IPS-11a (cell line): ENCODE results near the gene SPSB1.

Experiments used
- H3K4me3 ChIP-seq: one replicate; pipeline ENCODE4 v1.5.1; 2013; ENCODE audit warnings: low read depth, low read length, control low read depth

Gene SPSB1

DNA sequence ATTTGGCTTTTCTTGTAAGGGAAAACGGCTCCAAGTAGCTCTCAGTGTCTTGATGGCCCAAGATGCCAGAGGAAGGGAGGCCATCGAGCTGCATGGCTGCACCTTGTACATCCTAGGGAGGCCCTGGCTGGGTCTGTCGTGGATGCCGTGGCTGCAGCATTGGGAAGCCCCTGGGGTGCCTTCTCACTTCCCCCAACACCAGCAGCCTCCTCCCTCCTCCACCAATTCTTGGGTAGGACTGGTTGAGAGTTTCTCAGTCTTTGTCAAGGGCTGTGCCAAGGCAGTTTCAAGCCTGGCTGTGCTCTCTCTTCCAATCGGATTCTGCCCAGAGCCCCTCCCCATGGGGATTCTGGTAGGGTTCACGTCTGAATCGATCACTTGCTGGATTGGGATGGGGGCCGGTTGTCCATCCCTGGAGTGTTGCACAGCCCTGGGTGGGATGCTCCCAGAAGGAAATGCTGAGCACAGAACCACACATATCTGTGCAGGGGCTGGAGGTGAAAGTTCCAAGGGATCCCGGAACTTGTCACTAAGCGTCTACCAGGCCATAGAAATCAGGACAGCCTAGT, 14.0 kb upstream of the SPSB1 start:
- H3K4me3 ChIP-seq, result no peak overlapping the region

DNA sequence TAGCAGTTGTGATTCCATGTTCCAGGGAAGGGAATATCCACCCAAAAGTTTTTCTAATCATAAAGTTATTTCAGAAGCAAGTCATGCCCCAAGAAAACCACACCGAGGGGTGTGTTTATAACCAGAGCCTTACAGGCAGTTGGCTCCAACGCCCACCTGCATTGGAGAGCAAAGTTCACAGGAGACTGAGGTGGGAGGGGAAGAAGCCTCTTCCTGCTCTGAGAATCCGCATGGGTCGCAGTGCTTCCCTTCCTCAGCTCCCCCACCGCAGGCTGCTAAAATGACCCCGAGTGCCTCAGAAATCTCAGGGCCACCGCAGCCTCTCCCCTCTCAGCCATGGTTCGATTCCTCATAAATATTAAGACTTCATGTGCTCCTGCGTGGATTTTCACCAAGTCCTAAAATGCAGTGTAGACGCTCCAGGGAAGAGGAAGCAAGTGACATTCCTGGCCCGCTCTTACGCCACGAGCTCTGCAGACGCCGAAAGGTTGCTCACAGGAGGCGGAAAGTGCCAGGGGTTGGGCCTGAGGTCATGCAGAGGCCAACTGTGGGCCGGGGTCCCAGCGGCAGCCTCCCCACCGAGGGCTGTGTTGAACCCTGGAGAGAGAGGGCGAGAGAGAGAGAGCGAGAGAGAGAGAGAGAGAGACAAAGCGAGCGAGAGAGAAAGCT, 13.4 kb upstream of the SPSB1 start:
- H3K4me3 ChIP-seq, result no peak overlapping the region

DNA sequence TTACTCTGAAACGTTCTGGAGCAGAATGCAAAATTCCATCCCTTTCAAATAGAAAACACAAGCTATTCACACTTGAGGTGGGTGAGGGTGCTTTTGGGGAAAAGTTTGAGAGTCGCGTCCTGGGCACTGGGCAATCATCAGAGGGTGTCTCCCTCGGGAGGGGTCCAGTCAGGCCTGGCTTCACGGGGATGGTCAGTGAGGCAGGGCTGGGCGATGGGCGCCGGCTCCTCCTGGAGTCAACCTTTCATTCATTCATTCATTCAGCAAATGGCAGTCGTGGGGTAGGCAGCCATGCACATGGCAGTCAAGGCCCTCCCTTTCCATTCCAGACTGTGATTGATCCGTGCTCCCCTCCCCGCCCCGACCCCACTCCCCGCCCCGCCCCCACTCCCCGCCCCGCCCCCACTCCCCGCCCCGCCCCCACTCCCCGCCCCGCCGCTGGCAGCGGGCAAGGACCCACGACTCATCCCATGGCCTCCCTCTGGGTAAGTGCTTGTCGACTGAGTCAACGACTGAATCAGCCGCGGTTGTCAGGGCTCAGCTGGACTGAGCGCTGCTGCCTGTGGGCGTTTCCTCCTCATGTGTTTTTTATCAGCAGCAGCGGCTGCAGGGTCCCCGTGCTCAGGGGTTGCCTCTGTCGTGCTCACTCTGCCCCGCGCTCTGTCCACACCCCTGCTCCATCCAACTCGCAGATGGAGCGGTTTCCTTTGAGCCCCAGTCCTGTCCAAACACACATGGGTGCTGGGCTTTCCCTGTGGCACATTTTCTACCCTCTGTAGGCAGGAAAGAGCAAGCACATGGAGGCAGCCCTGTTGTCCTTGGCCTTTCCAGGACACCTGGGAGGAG, 12.5 kb upstream of the SPSB1 start:
- H3K4me3 ChIP-seq, result no peak overlapping the region

DNA sequence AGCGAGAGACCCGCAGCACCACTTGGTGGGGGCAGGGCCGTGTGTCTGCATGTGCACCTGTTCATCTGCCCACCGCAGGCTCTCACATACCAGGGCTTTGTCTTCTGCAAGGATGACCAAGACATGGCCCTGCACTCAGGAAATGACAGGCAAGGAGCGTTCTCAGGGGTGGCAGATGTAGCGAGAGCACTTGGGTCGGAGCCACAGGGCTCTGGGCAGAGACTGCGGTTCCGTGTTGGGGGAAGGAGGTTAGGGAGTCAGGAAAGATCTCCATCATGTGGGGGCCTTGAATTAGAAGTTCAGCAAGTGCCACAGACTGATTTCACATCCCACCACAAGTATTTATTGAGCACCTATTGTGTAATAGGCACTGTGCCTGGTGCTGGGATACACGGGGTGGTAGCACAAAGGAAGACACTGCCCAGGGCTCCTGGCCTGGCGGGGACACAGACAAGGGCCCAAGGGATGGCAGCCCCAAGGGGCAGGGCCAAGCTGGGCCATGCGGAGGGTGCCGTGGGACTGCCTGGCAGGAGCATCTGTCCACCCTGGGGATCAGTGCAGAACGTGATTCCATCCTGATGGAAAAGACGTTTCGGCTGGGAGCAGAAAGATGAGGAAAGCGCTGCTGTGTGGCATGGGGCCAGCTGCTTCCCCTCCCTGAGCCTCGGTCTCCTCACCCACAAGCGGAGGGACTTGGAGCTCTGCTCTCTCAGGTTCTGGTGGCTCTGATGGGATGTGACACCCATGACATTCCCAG, 11.4 kb upstream of the SPSB1 start:
- no peak overlapping the region for H3K4me3 ChIP-seq

DNA sequence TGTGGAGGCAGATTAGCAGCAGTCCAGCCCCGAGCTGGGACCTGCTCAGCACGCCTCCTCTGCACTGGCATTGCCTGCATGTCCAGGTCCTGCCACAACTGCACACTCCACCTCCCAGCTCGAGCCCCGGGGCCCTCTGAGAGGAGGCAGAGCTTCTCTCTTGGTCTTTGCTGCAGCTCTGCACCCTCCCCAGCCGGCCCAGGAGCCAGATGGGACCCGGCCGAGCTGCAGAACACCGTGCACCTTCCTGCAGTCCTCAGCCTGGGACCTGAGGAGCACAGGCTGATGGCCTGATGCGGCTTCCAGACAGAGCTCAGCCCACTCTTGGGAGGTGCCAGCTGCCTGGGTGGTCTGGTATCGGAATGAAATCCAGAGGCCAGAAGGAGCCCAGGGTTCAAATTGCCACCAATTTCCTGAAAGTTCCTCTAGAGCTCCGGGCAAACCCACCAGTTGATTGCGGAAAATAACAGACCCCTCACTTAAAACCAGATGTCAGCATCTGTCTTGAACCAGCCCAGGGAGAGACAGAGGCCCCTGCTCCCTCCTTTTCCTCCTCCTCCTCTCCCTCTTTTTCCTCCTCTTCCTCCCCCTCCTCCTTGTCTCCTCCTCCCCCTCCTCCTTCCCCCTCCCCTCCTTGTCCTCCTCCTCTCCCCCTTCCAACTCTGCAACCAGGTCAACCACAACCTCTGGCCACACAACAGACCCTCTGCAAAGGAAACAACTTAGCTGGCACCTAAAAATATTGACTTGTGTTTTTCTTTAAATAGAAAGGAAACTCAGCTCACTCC, 10.6 kb upstream of the SPSB1 start:
- H3K4me3 ChIP-seq, result no peak overlapping the region

DNA sequence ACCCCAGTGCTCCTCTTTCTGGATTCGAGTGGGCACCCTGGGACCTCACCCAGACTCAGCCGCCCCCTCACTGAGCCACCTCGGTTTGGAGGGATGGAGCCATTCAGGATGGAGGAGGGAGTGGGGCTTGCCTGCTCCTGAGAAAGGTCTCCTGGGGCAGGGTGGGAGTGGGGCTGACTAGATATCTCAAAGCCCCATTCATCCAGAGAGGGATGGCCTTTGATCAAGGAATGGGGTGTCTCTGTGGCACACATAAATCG, 10.1 kb upstream of the SPSB1 start:
- no peak overlapping the region for H3K4me3 ChIP-seq

DNA sequence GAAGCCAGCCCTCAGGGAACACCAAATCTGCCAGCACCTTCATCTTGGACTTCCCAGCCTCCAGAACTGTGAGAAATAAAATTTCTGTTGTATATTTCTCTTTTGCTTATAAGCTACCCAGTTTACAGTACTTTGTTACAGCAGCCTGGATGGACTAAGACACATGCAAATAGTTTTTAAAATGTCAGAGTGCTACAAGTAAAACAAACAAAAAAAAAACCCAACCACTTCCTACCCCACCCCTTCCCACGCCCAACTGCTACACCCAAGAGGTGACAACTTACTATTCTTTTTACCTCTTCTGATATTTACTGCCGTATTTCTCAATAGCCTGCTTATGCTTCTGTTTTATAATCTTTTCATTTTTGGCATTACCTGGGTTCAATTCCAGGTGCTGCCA, 8.6 kb upstream of the SPSB1 start:
- H3K4me3 ChIP-seq, result no peak overlapping the region

DNA sequence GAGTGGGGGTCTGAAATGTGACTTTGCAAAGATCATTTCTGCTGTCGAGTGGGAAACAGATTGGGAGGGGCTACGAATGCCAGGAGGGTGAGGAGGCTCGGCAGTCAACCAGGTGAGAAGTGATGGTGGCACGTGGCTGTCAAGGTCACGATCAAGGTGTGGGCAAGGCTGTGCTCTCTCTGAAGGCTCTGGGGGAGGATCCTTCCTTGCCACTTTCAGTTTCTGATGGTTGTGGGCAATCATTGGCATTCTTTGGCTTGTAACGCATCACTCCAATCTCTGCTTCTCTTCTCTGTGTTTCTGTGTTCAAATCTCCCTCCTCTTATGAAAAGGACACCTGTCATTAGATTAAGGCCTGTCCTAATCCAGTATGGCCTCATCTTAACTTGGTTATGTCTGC, 6.1 kb upstream of the SPSB1 start:
- no peak overlapping the region for H3K4me3 ChIP-seq

DNA sequence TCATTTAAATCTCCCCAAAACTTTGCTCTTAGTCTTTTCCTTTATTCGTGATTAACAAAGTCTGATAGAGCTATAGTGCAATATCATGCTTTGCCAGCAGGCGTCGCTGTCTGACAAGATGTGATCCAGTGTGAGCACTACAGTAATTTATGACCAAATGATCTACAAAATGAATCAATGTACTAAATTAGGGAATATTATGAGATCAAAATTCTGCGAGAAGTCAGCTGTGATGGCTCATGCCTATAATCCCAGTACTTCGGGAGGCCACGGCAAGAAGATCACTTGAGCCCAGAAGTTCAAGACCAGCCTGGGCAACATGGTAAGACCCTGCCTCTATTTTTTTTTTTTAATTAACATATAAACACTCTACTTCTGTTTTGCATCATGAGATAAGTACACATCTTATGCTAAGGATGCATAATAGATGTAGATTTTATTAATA, 3.6 kb upstream of the SPSB1 start:
- no peak overlapping the region for H3K4me3 ChIP-seq

DNA sequence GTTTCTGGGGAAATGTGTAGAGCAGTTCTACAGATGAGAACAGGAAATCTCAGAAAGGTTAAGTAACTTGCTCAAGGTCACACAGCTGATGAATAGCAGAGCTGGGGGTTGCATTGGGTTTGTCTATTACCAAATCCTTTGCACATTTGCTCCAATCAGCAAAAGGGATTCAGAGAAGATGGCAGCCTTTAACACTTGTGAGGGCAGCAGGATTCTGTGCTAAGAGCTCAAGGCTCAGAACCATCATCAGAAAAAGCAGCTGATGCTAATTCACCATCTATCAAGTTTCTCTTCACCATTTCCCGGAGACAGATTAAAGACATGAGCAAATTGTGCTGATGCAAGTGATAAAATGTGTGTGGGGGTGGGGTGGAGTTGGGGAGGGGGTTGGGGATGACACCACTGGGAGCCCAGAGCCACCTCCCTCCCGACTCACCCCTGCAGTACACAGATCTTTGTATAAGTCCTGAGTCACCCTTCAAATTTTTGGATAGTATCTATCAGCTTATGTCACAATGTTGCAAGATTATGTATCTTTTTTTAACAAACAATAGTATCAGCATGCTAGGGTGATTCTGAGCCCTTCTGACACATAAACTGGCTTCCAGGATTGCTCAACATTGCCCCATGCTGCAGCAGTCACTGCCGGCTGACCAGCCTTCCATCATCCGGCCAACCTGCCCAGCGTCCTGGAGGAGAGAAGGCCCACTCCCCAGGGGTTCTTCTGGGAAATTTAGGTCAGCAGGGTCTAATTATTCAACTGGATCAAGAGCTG, 2.8 kb upstream of the SPSB1 start:
- no peak overlapping the region for H3K4me3 ChIP-seq

DNA sequence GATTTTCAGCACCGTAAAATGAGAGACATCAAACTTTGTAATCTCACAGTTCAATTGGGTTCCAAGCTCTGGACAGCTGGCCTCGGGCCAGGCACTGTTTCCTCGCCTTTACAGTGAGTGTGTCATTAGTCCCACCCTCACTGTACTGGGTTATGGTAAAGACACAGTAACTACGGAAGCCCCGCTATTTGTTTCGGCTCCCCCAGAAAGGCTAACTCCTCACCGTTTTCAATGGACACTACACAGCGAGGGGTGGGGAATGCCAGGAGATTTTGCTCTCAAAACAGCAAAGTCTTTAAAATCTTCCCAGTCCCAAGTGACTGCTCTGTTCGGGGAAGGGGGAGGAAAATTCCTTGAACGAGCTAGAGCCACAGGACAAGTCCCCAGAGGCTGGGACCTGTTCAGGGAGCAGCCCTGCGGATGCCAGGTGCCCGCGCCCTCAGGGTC, 757 bp upstream of the SPSB1 start:
- peak overlapping the region; percentile 39 for H3K4me3 ChIP-seq

DNA sequence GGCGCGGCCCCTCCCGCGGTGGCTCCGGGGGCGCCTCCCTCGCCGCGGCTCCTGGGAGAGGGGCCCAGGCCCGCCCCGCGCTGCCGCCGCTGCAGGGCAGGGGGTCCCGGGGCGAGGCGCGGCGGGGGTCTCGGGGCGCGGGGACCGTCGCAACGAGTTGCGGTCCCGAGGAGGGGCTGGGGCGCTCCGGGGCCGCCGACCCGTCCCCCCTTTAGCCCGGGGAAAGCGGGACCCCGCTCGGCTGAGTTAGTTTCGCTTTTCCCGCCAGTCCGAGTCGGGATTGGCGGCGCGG, 493 bp downstream of the SPSB1 start:
- peak overlapping the region; percentile 65 for H3K4me3 ChIP-seq

DNA sequence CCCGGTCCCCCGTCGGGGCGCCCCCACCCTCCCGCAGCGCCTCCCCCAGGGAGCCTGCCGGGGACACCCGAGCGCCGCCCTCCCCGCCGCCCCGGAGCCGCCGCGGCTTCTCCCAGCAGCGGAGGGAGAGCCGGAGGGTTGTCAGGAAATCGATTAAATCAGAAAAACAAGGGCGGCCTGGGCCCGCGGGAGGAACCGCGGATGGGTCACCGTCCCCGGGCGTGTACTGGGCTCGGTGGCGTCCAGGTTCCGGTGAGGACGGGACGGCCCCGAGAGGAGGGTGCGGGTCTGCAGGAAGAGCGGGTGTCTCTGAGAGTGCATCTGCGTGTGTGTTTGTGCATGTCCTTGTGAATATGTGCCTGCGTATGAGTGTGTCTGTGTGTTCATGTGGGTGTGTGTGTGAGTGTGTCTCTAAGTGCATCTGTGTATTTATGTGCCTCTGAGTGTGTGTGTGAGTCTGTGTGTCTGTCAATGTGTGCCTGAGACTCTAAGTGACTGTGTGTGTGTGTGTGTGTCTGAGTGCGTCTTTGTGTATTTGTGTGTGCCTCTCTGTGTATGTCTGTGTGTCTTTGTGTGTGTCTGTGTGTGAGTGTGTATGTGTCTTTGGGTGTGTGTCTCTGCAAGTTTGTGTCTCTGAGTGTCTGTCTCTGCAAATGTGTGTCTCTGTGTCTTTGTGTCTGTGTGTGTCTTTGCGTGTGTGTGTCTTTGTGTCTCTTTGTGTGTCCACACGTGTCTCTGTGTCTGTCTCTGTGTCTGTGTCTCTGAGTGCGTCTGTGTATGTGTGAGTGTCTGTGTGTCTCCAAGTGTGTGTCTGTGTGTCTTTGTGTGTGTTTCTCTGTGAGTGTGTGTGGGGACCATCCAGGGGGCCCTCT, 1.1 kb downstream of the SPSB1 start:
- peak overlapping the region; percentile 65 for H3K4me3 ChIP-seq

DNA sequence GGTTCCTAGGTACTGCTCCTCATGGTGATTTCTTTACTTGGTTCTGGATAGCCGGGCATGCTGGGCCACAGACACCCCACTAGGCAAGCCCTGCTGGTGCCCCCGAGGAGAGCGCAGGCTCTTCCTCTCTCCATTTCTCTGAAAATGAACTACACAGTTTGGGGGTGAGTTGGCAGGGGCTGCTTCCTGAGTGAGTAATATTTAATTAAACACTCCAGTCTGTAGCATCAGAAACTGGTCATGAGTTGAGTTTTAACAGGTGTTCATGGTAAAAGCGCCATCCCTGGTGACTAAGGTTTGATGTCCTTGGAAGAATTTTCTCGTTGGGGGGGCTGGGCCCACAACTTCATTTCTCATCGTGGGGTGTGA, 1.7 kb downstream of the SPSB1 start:
- H3K4me3 ChIP-seq, result no peak overlapping the region

DNA sequence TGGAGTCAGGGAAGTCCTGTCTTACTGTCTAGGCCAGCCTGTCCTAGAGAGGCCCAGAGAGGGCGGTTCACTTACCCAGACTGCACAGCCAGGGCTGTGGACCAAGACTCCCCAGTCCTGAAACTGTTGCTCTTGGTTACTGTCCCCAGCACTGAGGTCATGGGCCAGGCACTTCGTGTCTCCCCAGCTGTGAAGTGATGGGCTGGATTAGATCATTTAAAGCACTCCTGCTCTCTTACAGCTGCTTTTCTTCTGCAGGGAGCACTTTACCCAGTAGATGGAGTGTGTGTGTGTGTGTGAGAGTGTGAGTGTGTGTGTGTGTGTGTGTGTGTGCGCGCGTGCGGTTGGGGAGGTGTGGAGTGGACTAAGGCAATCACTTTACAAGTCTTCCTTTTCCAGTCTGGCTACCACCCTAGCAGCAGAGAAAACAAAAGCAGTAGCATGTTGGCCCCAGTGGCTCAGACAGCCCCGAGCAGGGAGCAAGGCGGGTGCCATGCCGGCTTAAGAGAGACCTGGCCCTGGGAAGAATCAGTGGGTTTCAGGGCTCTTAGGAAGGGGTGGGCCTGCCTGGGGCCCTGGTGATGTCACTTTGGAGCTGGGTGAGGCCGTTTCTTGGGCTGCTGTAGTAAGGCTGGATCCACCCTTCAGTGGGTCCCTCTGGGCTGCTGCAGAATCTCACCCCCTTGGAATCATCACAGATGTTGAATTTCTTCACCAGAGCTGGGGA, 2.4 kb downstream of the SPSB1 start:
- no peak overlapping the region for H3K4me3 ChIP-seq

DNA sequence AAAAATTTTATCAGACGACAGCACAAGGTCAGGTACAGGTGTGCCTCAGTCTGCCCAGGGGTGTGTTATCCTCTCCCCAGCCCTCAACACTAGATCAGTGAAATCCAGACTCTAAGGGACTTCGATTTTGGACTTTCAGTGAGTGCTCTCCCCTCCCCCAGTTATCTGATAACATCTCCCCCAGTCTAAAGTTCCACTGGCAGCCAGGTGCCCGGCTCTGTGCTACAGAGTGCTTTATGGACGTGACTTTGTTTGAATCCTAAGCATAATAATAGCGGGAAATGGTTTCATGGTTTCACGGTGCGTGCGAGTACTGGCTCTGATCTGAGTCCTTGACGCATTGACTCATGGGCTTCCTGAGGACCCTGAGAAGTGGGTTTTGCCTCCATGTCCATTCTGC, 3.2 kb downstream of the SPSB1 start:
- H3K4me3 ChIP-seq, result no peak overlapping the region

DNA sequence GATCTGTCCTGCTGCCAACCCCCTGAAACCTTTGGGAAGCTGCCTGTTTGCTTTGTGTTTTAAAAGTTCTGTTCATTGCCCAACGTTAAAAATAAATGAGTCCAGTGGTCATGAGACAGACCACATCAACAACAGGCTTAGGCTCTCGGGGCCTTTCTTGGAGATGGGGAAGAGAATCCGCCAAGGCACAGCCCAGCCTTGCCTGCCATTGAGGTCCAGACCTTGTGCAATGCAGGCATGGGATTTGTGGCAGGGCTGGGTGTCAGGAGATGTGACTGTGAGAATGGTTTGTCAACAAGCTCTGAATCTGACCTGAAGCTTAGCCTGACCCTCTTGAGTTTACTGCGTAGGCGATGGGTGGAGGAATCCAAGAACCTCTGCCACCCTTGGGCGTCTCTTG, 4.2 kb downstream of the SPSB1 start:
- no peak overlapping the region for H3K4me3 ChIP-seq

DNA sequence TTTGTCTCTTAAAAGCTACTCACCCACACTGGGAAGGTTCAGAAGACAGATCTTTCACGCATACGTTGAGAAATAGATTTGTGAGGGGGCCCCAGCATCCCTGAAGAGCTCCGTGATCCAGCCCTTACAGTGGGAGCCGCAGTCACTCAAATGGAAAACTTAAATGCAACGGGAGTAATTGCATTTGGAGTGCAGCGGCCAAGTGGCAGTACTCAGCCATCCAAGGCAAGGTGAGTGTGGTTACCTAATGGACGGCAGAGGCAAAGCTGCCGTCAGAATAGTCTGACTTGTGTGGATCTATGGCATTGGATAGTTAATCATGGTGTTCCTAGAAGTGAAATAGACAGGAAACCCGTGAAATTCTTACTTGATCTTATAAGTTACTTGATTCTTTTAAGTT, 5.1 kb downstream of the SPSB1 start:
- H3K4me3 ChIP-seq, result no peak overlapping the region

DNA sequence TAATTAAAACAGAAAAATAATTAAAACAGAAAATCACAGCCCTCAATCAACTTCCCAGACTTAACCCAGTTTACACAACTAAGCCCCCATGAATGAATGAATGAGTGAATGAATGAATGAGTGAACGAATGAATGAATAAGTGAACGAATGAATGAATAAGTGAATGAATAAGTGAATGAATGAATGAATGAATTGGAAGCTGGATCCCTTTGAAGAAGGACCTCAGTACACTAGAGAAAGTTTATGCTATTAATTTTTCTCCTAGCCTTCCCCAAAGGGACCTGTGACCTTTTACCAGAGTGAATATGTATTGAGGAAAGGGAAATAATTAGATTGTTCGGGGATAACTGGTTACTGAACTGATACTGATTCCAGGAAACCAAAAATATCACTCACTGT, 5.6 kb downstream of the SPSB1 start:
- no peak overlapping the region for H3K4me3 ChIP-seq
